Gastroesophageal sphincter (tissue), 4 donors: ENCODE data around the gene ZNF420. TPM values are rescaled to one million over a fixed set of nuclear protein-coding genes. Genes with fewer than 3 reads are reported as not detected.

ENCODE experiments used
- ATAC-seq: fragments of 150-250 bp; one replicate; pipeline ENCODE4 v1.9.1; 2016; ENCODE audit warnings: mild to moderate bottlenecking, moderate library complexity
- H3K27ac ChIP-seq, 4 donors: fragments of 200-600 bp; sonication (generic) in 3 of 4; 1 replicate in 3 of 4; 2 replicates in 1 of 4; pipeline ENCODE4 v1.5.1; 2016 to 2019
- H3K27me3 ChIP-seq: fragments of 200-600 bp; sonication (generic); one replicate; pipeline ENCODE4 v1.5.1; 2019
- H3K36me3 ChIP-seq, 2 donors: fragments of 200-600 bp; sonication (generic); one replicate each; pipeline ENCODE4 v1.5.1; 2019; ENCODE audit warnings: control low read depth in 1 of 2
- H3K4me1 ChIP-seq, 3 donors: fragments of 200-600 bp; sonication (generic); 1 replicate in 2 of 3; 2 replicates in 1 of 3; pipeline ENCODE4 v1.5.1; 2016 to 2019; ENCODE audit warnings: control low read depth in 2 of 3
- H3K4me3 ChIP-seq, 2 donors: fragments of 200-600 bp; sonication (generic); one replicate each; pipeline ENCODE4 v1.5.1; 2019; ENCODE audit warnings: mild to moderate bottlenecking in 1 of 2, moderate library complexity in 1 of 2
- H3K9me3 ChIP-seq, 3 donors: fragments of 200-600 bp; sonication (generic); one replicate each; pipeline ENCODE4 v1.5.1; 2017 to 2019; ENCODE audit warnings: control low read depth in 2 of 3
- CTCF ChIP-seq, 4 experiments: fragments of 200-600 bp in 2 of 4; fragments of 450-650 bp in 2 of 4; sonication (generic) in 1 of 4; IDR thresholded peaks; one replicate each; pipeline ENCODE4 v1.5.1; 2017 to 2019; ENCODE audit warnings: antibody characterized with exemption in 4 of 4, mild to moderate bottlenecking in 2 of 4, moderate library complexity in 2 of 4
- EP300 ChIP-seq: sonication (generic); formaldehyde crosslinking; IDR thresholded peaks from one replicate; pipeline ENCODE4 v1.6.1; 2017; ENCODE audit warnings: antibody characterized with exemption, mild to moderate bottlenecking
- POLR2A ChIP-seq, 2 donors: fragments of 450-650 bp; IDR thresholded peaks; one replicate each; pipeline ENCODE4 v1.6.1; 2017; ENCODE audit warnings: antibody characterized with exemption in 2 of 2, mild to moderate bottlenecking in 2 of 2, moderate library complexity in 1 of 2
- POLR2AphosphoS5 ChIP-seq: sonication (generic); formaldehyde crosslinking; IDR thresholded peaks from one replicate; pipeline ENCODE4 v1.6.1; 2017; ENCODE audit warnings: antibody characterized with exemption
- WGBS, 2 donors: methylation state at CpG; one replicate each; pipeline ENCODE4 v1.1.5; 2018; ENCODE audit warnings: low coverage in 1 of 2; 5-methylcytosine and 5-hydroxymethylcytosine counted together
- total RNA-seq, 4 donors: library from RNA; depleted of rRNA; stranded (reverse); fragments of >200 nt; gene quantifications; one replicate each; pipeline ENCODE4 v1.1.0, GENCODE V29; 2016

The ZNF420 gene
- total RNA-seq, 4 donors from 2014 or later: 6.6 to 19.7 (median 14.5) TPM

- 84 to 100% methylated on average over 3 of the region's 3 CpGs for WGBS, 2 donors
- TF ChIP-seq CTCF (IDR thresholded peaks at IDR 0.05) (no peak), POLR2AphosphoS5 (no peak), EP300 (no peak), POLR2A (IDR thresholded peaks at IDR 0.05) (no peak)
- Histone ChIP-seq H3K27ac (no peak overlapping the region), H3K9me3 (peaks cover 3 to 96% (median 10%) of the 10 kb centered on the region in 3 donors), H3K36me3 (peaks cover 8 to 85% of the 10 kb centered on the region in 2 donors), H3K4me3 (no peak overlapping the region), H3K27me3 (no peaks in the 10 kb centered on the region), H3K4me1 (no peaks in the 10 kb centered on the region)
- ATAC-seq: no peak
Measured at GRCh38 chr19:37148214-37148613, 70.0 kb downstream of the ZNF420 start.

GRCh38 chr19:37160153-37160552, 81.9 kb downstream of the ZNF420 start:
- peaks cover 3 to 100% (median 6%) of the 10 kb centered on the region in 3 donors for H3K9me3 ChIP-seq
- no peak for TF ChIP-seq POLR2A (IDR thresholded peaks at IDR 0.05)
- no peak for TF ChIP-seq CTCF (IDR thresholded peaks at IDR 0.05)
- peaks cover 3 to 100% of the 10 kb centered on the region in 2 donors for H3K36me3 ChIP-seq
- H3K27me3 ChIP-seq: no peaks in the 10 kb centered on the region
- ATAC-seq: no peak
- H3K4me1 ChIP-seq: no peaks in the 10 kb centered on the region
- WGBS, 2 donors: 90 to 100% methylated on average over 1 of the region's 1 CpG
- no peak overlapping the region for H3K27ac ChIP-seq
- no peak overlapping the region for H3K4me3 ChIP-seq

- Histone ChIP-seq H3K9me3 (peaks cover 0 to 83% (median 0%) of the 10 kb centered on the region in 3 donors), H3K27me3 (no peaks in the 10 kb centered on the region), H3K27ac (no peak overlapping the region), H3K4me1 (no peaks in the 10 kb centered on the region), H3K36me3 (peaks cover 9 to 100% of the 10 kb centered on the region in 2 donors), H3K4me3 (no peak overlapping the region)
- ATAC-seq: no peak
- 100% methylated on average over 1 of the region's 1 CpG; no CpG with 5 or more reads in 1 of the 2 donors for WGBS, 2 donors
- no peak for TF ChIP-seq CTCF (IDR thresholded peaks at IDR 0.05)
- no peak for TF ChIP-seq EP300
Measured at GRCh38 chr19:37165635-37166034, 87.4 kb downstream of the ZNF420 start.

- Histone ChIP-seq H3K9me3 (peaks cover 0 to 15% (median 0%) of the 10 kb centered on the region in 3 donors), H3K27me3 (no peaks in the 10 kb centered on the region), H3K4me3 (peak within 1 kb of the TSS; percentile 59 to 74), H3K4me1 (peaks cover 0 to 10% (median 0%) of the 10 kb centered on the region in 3 donors), H3K36me3 (peaks cover 6 to 32% of the 10 kb centered on the region in 2 donors), H3K27ac (peak within 1 kb of the TSS; percentile 29 to 79 (median 76))
- TF ChIP-seq POLR2AphosphoS5 (peak; percentile 75), CTCF (IDR thresholded peaks at IDR 0.05) (peak in 1 of 4 experiments; percentile 52), EP300 (no peak), POLR2A (IDR thresholded peaks at IDR 0.05) (no peak)
- ATAC-seq: peak; percentile 100
- WGBS, 2 donors: 0 to 11% methylated on average over 8 to 12 of the region's 30 CpGs
Measured at GRCh38 chr19:37172368-37173366, 94.4 kb downstream of the ZNF420 start, which contains the start of gene ZNF585A. ZNF585A (minus strand) TSS chr19:37172695; CDS start chr19:37169910, 2,785 bp downstream.

Other genes starting within 250 kb of the ZNF420 start
- 10 to 100 TPM in 3 of 4 donors, 1 to 10 TPM in 1; 9.7 to 15.7 (median 14.3) TPM for gene ZNF790, start 240.0 kb upstream of the ZNF420 start, total RNA-seq
- 1 to 10 TPM; 3.9 to 7.8 (median 5.7) TPM for gene ZNF345, start 227.6 kb upstream of the ZNF420 start, total RNA-seq
- 1 to 10 TPM; 2.3 to 6.9 (median 4.1) TPM for gene ZNF829, start 162.1 kb upstream of the ZNF420 start, total RNA-seq
- 10 to 100 TPM; 10.6 to 20.7 (median 15.4) TPM for gene ZNF568, start 162.1 kb upstream of the ZNF420 start, total RNA-seq
- gene ZNF585A, start 94.3 kb downstream of the ZNF420 start, total RNA-seq: 10 to 100 TPM in 1 of 4 donors, 1 to 10 TPM in 3; 7.8 to 10.2 (median 9.9) TPM
- 10 to 100 TPM; 18.4 to 33.3 (median 25.1) TPM for gene ZNF585B, start 132.1 kb downstream of the ZNF420 start, total RNA-seq
- gene ZNF383, start 139.8 kb downstream of the ZNF420 start, total RNA-seq: 10 to 100 TPM in 3 of 4 donors, 1 to 10 TPM in 1; 7.9 to 15.3 (median 10.9) TPM